ENCODE data around the gene MINK1. TPM values are rescaled to one million over a fixed set of nuclear protein-coding genes. Genes with fewer than 3 reads are reported as not detected.
"Not testable (repeated sequence)": the region's sequence is repeated elsewhere in the genome, so short reads cannot be mapped to it uniquely, and the experiment has no call there.

MINK1 gene
- polyA plus RNA-seq, 1 experiment: 69.1 TPM

DNA sequence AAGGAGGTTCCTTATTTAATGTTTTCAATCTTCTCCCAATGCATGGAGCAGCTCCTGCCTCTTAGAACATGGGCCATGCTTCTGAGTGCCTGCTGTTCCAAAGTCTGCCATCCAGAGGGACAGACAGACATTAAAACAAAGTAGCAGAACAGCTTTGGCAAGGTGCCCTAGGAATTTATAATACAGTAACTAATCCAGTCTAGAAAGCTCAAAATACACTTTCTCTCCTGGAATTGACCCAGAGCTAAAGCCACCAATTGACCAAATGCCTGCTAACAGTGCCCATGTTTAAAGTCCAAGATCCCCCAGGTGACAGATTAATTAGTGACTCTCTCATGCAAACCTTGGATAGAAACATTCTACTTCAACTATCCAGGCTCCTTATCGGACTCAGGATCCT is 80.9 kb downstream of the MINK1 start:
- no peak for TF ChIP-seq CTCF (IDR thresholded peaks at IDR 0.05; ENCODE audit: insufficient read depth, low read depth, low read length)
- ChIA-PET POLR2A (interaction anchor here (0.5 kb wide), 1 partner anchor 27 kb away, joined by 7 read pairs; no protein-coding TSS in a partner anchor), CTCF (interaction anchor here (0.6 to 1.6 kb wide), 5 partner anchors 10 to 201 kb away, joined by 3 to 6 read pairs (median 4); partner anchors contain the start of genes CHRNE, RNF167 and SLC25A11)
- no peaks in the 10 kb centered on the region for H3K36me3 ChIP-seq (ENCODE audit: control insufficient read depth, insufficient read depth, low read length)
- no peak for DNase-seq (ENCODE audit: low read depth)
- H3K27me3 ChIP-seq (ENCODE audit: control insufficient read depth, insufficient read depth, low read length): no peaks in the 10 kb centered on the region
- no peak overlapping the region for H3K4me3 ChIP-seq (ENCODE audit: low read depth, low read length)

DNA sequence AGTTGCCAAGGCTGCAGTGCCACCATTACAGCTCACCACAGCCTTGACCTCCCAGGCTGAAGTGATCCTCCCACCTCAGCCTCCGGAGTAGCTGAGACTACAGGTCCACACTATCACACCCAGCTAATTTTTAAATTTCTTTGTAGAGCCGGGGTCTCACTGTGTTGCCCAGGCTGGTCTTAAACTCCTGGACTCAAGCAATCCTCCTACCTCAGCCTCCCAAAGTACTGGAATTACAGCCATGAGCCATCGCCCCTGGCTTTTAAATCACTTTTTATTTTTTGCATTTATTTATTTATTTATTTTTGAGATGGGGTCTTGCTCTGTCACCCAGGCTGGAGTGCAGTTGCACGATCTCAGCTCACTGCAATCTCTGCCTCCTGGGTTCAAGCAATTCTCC is 81.4 kb downstream of the MINK1 start:
- H3K36me3 ChIP-seq (ENCODE audit: control insufficient read depth, insufficient read depth, low read length): not testable (repeated sequence)
- CTCF ChIA-PET: interaction anchor here (0.7 to 1.8 kb wide), 5 partner anchors 11 to 66 kb away, joined by 3 to 6 read pairs (median 5); partner anchors contain the start of genes CHRNE, RNF167 and SLC25A11

DNA sequence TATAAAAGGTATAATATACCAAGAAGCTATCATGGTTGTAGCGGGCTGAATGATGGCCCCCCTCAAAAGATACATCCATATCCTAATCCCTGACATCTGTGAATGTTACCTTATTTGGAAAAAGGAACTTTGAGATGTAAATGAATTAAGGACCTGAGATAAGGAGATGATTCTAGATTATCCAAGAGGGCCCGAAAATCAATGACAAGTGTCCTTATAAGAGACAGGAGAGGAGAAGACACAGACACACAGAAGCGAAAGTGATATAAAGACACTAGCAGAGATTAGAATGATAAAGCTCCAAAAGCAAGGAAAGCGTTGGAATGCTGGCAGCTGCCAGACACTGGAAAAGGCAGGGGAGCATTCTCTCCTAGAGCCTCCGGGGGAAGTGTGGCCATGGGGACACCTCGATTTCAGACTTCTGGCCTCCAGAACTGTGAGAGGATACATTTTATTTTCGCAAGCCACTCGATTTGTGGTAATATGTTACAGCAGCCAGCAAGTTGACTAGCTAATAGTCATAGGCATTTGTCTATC is 86.4 kb downstream of the MINK1 start:
- no peak for TF ChIP-seq CTCF (IDR thresholded peaks at IDR 0.05; ENCODE audit: insufficient read depth, low read depth, low read length)
- POLR2A ChIA-PET: no interaction called here
- CTCF ChIA-PET: interaction anchor here (1.0 to 2.0 kb wide), 8 partner anchors 9 to 143 kb away, joined by 3 to 13 read pairs (median 4); partner anchors contain the start of gene C17orf107
- Histone ChIP-seq H3K4me3 (ENCODE audit: low read depth, low read length) (no peak overlapping the region), H3K27me3 (ENCODE audit: control insufficient read depth, insufficient read depth, low read length) (no peaks in the 10 kb centered on the region), H3K36me3 (ENCODE audit: control insufficient read depth, insufficient read depth, low read length) (no peaks in the 10 kb centered on the region)
- no peak for DNase-seq (ENCODE audit: low read depth)

More for the DNA sequence above, 81.4 kb downstream of the MINK1 start:
- POLR2A ChIA-PET: interaction anchor here (0.5 kb wide), 1 partner anchor 26 kb away, joined by 7 read pairs; no protein-coding TSS in a partner anchor
- H3K4me3 ChIP-seq (ENCODE audit: low read depth, low read length); DNase-seq (ENCODE audit: low read depth); H3K27me3 ChIP-seq (ENCODE audit: control insufficient read depth, insufficient read depth, low read length): not testable (repeated sequence)

DNA sequence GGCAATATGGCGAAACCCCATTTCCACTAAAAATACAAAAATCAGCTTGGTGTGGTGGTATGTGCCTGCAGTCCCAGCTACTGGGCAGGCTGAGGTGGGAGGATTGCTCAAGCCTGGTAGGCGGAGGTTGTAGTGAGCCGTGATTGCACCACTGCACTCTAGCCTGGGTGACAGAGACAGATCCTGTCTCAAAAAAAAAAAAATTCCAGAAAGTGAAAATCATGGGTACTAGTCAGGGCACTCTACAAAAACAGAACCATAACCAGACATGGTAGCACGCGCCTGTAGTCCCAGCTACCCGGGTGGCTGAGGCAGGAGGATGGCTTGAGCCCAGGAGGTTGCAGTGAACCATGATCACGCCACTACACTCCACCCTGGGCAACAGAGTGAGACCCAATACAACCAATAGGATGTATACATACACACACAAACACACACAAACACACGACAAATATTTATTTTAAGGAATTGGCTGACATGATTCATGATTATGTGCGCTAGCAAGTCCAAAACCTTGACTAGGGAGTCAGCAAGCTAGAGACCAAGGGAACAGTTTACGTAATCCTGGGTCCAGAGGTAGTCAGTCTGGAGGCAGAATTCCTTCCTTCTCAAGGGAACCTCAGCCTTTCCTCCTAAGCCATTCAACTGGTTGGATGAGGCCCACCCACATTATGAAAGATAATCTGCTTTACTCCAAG is 87.4 kb downstream of the MINK1 start:
- no peak for DNase-seq (ENCODE audit: low read depth)
- no peak for TF ChIP-seq CTCF (IDR thresholded peaks at IDR 0.05; ENCODE audit: insufficient read depth, low read depth, low read length)
- no peak overlapping the region for H3K4me3 ChIP-seq (ENCODE audit: low read depth, low read length)
- no peaks in the 10 kb centered on the region for H3K36me3 ChIP-seq (ENCODE audit: control insufficient read depth, insufficient read depth, low read length)
- ChIA-PET POLR2A (no interaction called here), CTCF (interaction anchor here (0.6 to 2.0 kb wide), 8 partner anchors 9 to 142 kb away, joined by 3 to 13 read pairs (median 4); partner anchors contain the start of gene C17orf107)
- no peaks in the 10 kb centered on the region for H3K27me3 ChIP-seq (ENCODE audit: control insufficient read depth, insufficient read depth, low read length)

DNA sequence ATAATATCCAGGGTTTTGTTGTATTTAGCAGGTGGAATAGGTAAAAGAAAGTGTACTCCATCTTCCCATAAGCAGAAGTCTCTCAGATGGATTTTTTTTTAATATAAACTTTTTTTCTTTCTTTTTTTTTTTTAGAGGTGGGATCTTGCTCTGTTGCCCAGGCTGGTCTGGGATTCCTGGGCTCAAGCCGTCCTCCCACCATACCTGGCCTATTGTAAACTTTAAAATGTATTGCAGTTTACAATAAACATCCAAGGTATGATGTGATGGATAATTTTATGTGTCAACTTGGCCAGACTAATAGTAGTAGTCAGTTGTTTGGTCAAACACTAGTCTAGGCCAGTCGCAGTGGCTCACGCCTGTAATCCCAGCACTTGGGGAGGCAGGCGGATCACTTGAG is 88.2 kb downstream of the MINK1 start:
- no peaks in the 10 kb centered on the region for H3K27me3 ChIP-seq (ENCODE audit: control insufficient read depth, insufficient read depth, low read length)
- no peaks in the 10 kb centered on the region for H3K36me3 ChIP-seq (ENCODE audit: control insufficient read depth, insufficient read depth, low read length)
- TF ChIP-seq CTCF (IDR thresholded peaks at IDR 0.05; ENCODE audit: insufficient read depth, low read depth, low read length): no peak
- DNase-seq (ENCODE audit: low read depth): no peak
- no peak overlapping the region for H3K4me3 ChIP-seq (ENCODE audit: low read depth, low read length)
- ChIA-PET CTCF (interaction anchor here (1.8 to 2.0 kb wide), 2 partner anchors 12 to 141 kb away, joined by 6 to 13 read pairs; no protein-coding TSS in a partner anchor), POLR2A (no interaction called here)

- CTCF ChIA-PET: interaction anchor here (0.8 to 4.0 kb wide), 4 partner anchors 9 to 136 kb away, joined by 3 to 14 read pairs (median 4); no protein-coding TSS in a partner anchor
- DNase-seq (ENCODE audit: low read depth); POLR2A ChIA-PET; H3K4me3 ChIP-seq (ENCODE audit: low read depth, low read length); H3K27me3 ChIP-seq (ENCODE audit: control insufficient read depth, insufficient read depth, low read length); H3K36me3 ChIP-seq (ENCODE audit: control insufficient read depth, insufficient read depth, low read length): not testable (repeated sequence)
These were observed 93.6 kb downstream of the MINK1 start for GRCh38 chr17:4926577-4927335.
